HG03025 (cell line): Measurements from ENCODE around the gene CASKIN1.
A peak's percentile ranks its signal among the peaks of the same experiment; 100 is the strongest.

ENCODE experiments used
- ATAC-seq: cut with Tn5 transposase; IDR thresholded peaks from one replicate; pipeline ENCODE4 v1.9.1; 2021; ENCODE audit warnings: mild to moderate bottlenecking, moderate library complexity; ENCODE audit not compliant: unreplicated experiment, low FRiP score

Gene CASKIN1

DNA sequence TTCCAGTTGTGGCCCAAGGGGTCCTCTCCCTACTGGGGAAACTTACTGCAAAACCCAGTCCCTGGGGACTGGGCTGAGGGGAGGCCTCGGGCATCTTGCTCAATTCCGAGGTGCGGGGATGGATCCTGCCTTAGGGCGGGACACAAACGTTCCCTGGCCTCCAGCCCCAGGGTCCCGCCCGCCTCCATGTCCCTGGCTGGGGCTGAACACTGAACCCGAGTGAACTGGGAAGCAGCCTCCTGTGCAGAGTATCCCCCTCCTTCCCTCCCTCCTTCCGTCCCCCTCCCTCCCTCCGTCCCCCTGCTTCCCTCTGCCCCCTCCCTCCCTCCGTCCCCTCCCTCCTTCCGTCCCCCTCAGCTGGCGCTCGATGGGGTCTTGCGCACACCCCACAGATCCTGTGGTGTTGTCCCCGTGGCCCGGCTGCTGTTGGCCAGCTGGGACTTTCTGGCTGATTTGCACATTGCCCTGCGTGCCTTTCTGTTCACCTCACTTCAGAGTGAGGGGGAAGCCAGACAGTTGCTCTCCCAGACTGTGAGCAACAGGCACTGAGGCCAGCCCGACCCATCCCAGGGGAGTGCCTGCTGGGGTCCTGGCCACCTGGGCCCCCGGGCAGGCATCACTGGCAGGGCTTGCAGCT, 35.4 kb downstream of the CASKIN1 start:
- no peak for ATAC-seq

DNA sequence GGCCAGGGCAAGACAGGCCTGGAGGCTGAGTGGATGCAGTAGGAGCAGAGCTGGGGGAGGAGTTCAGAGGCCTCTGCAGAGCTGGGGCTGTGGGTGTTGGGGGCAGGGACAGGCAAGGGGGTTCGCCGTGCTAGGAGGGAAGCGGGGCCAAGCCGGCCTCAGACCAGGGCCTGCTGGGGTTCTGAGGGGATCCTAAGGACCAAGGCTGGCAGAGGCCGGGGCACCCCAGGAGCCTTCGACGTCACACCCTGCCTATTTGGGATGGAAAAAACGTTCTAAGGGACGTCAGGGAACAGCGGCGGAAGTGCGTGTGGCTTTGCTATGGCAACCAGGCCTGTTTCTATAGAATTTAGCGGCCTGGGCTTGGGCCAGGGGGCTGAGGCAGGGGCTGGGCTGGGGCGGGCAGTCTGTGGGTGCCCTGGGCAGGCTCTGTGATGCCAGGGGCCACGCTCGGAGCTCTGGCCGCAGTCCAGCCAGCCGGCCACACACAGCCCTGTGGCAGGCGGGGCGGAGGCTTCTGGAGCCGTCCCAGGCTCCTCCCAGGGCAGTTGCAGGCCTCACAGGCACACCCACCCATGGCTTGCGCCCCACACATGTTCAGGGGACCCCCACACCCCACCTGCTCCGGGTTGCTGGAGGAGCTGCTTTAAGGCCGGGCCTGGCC, 37.1 kb downstream of the CASKIN1 start:
- no peak for ATAC-seq

- ATAC-seq, result no peak
These were observed 38.2 kb downstream of the CASKIN1 start for GRCh38 chr16:2158262-2158638.

DNA sequence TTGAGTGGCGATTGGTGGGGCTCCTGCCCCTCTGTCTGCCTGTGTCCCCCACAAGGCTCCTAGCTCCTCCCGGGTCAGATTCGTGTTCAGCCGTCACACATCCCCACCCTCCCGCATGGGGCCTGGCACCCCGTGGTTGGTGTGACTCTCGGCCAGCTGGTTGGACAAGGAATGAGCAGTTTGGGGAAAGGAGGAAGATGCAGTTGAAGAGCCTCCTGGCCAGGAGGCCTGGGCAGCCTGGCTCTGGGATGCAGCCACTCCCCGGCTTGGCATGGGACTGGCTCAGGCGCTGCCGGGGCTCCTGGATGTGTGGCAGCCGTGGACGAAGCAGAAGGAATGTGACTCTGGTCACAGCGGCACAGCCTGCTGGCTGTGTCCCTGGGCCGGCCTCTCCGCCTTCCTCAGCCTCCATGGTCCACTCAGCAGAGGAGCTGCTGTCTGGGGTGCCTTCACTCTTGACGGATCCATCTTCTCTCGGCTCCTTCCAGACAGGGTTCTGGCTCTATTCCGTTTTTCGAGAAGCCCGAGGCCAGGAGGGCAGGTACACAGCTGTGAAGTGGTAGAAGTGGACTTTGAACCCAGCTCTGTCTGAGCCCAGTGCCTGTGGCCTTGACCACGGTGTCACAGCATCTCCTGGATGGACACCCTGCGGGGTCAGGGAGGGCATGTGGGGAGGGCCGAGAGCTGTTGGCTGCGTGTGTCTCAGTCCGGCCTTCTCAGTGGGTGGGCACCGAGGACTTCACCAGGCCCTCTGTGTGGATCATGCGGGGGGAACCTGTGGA, 38.7 kb downstream of the CASKIN1 start:
- no peak for ATAC-seq

DNA sequence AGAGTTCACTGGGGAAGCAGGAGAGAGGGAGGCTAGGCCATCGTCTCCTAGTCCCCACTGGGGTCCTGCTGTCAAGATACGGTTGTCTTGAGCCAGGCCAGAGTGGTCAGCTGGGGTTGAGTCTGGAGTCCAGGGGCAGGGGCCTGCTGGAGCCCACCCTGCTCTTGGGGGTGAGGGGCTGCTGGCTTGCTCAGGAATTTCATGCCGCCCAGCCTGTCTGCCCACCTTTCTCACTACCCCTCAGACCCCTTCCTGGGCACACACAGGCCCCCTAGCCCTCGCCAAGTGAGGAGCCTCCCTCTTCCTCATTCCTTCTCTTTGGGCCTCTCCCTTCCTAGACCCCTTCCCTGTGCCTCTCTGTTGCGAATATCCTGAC, 39.6 kb downstream of the CASKIN1 start:
- no peak for ATAC-seq

GRCh38 chr16:2155977-2156848, 40.2 kb downstream of the CASKIN1 start:
- no peak for ATAC-seq

DNA sequence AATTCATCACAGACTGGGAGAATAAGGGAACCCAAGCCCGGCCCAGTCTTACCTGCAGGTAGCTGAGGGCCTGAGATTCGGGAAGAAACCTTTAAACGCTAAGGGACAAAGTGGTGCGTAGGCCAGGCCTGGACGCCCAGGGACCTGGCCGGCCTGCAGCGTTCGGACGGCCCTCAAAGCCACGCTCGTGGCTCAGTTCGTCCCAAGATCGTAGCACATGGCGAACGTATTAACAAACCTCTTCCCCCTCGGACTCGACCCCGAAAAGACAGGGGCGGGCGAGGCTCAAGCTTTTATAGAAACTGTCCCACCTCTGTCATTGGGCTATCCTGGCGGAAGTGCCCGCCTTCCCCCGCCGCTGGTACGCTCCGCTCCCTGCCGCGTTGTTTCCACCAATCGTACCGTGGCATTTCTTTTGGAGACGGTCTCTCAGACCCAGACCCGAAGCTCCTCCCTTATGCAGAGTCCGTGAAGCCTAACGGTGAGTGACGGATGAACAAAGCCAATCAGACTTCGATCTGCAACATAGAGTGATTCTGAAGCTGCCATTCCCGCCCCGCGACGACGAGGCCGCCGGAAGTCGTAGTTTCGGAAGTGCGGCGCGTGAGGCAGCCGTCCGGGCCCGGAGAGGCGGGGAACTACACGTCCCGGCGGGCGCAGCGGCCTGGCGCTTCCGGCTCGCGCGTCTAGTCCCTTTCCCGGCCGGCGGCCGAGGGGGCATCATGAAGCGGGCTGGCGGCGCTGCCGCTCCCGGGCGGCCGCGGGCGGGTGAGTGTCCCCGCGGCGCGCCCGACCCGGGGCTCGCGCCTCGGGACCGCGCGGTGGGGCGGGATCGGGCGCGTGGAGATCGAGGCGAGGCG, 41.1 kb downstream of the CASKIN1 start, which contains the start of gene TRAF7:
Gene TRAF7 (plus strand): TSS at position 692 of the 860 bp plus-strand sequence. CDS start 8,139 bp downstream, outside the sequence.
- ATAC-seq, result peak; percentile 78

DNA sequence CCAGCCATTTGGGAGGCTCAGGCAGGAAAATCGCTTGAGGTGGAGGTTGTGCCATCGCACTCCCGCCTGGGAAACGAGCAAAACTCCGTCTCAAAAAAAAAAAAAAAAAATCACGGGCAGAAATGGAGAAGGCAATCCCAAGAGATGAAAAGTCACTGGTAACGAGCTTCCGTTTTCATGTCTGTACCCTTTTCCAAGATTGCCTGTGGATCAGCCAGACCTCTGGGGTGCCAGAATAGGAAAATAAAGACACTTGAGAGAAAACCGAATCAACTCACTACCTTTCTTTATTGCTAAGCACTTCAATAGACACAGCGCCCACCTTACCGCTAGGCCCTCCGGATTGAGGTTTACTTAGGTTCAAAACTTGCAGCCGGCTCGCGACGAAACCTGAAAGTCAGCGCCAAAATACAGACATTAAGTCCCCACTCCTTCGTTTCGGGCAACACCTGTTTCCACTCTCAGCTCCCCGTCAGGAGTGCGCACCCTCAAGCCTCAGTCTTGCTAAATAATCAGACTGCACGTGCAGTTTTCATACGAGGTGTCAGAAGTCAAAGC, 41.8 kb downstream of the CASKIN1 start:
- ATAC-seq, result no peak

DNA sequence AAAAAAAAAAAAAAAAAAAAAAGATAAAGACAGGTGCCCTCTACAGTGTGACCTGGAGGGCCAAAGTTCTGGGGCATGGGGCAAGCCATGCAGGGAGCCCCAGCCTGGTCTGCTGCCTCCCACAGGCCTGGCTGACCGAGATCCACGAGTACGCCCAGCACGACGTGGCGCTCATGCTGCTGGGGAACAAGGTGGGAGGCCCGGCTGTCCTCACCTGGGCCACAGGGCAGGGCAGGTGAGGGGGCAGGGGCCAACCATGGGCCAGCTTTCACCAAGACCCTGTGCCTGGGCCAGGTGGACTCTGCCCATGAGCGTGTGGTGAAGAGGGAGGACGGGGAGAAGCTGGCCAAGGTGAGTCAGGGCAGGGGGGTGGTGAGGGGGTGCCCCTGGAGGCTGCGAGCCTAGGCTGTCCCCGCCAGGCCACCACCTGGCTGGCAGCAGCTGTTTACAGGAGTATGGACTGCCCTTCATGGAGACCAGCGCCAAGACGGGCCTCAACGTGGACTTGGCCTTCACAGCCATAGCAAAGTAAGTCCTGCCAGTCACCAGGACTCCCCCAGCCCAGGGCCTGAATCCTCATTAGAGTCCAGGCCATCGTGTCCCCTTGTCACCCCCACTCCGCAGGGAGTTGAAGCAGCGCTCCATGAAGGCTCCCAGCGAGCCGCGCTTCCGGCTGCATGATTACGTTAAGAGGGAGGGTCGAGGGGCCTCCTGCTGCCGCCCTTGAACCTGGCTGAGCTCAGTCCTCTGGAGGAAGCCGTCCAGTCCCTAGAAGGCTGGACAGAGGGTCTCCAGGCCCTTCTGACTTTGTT, 43.5 kb downstream of the CASKIN1 start:
- no peak for ATAC-seq

GRCh38 chr16:2151188-2152091, 45.0 kb downstream of the CASKIN1 start:
- no peak for ATAC-seq

- ATAC-seq, result no peak
These were observed 45.8 kb downstream of the CASKIN1 start for GRCh38 chr16:2150418-2151187.

- ATAC-seq, result no peak
These were observed 46.6 kb downstream of the CASKIN1 start for GRCh38 chr16:2149630-2150417.

DNA sequence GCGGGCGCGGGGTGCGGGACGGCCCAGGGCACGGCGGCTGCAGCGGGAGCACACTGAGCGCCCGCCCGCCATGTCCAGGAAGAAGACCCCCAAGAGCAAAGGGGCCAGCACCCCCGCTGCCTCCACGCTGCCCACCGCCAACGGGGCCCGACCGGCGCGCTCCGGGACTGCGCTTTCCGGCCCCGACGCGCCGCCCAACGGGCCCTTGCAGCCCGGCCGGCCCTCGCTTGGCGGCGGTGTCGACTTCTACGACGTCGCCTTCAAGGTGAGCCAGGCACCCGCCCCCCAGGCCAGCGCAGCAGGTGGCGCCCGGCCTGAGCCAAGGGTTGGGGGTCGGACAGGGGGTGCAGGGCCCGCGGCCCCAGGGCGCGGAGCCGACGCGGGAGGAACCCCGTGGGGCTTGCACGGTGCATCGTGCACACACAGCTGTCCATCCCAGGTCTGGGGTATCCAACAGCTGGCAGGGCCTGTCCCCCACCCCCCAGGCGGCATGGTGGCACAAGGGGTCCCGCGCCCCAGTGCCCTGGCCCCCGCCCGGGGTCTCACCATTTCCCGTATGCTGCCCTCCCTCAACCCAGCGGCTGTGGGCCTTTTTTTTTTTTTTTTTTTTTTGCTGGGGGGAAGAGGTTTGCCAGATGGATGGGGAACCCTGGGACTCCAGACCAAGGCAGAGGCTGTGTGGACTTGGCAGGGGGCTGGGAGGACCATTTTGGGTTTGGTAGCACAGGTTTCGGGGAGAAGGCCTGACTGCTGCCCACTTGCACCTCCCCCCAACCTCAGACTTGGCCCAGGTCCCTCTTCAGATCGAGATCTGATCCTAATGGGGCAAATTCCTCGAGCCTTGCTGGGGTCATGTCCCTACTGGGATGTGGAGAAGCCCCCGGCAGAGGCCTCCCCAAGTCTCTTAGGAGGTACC, 47.4 kb downstream of the CASKIN1 start:
- no peak for ATAC-seq

GRCh38 chr16:2147981-2148671, 48.3 kb downstream of the CASKIN1 start, which contains the start of gene RAB26:
Gene RAB26, plus strand, starts transcription at chr16:2148625. Its CDS starts 159 bp downstream, at chr16:2148784.
- no peak for ATAC-seq
